BLaER1 (cell line): Measurements from ENCODE around the gene MYO9B.
"Not testable (repeated sequence)": the region's sequence is repeated elsewhere in the genome, so short reads cannot be mapped to it uniquely, and the experiment has no call there.

Source experiments
- H3K27ac ChIP-seq: shearing (Covaris generic); formaldehyde crosslinking; 2 replicates; pipeline ENCODE4 v1.8.1; 2022
- H3K27me3 ChIP-seq: shearing (Covaris generic); formaldehyde crosslinking; 2 replicates; pipeline ENCODE4 v1.8.1; 2022
- H3K36me3 ChIP-seq: shearing (Covaris generic); formaldehyde crosslinking; 2 replicates; pipeline ENCODE4 v1.8.1; 2022
- H3K4me1 ChIP-seq: shearing (Covaris generic); formaldehyde crosslinking; 2 replicates; pipeline ENCODE4 v1.8.1; 2022
- H3K4me2 ChIP-seq: shearing (Covaris generic); formaldehyde crosslinking; 2 replicates; pipeline ENCODE4 v1.8.1; 2022
- H3K4me3 ChIP-seq: shearing (Covaris generic); formaldehyde crosslinking; 2 replicates; pipeline ENCODE4 v1.8.1; 2022
- H3K9ac ChIP-seq: shearing (Covaris generic); formaldehyde crosslinking; 2 replicates; pipeline ENCODE4 v1.8.1; 2022
- H3K9me3 ChIP-seq: shearing (Covaris generic); formaldehyde crosslinking; 2 replicates; pipeline ENCODE4 v1.8.1; 2022
- H4K20me1 ChIP-seq: shearing (Covaris generic); formaldehyde crosslinking; 2 replicates; pipeline ENCODE4 v1.8.1; 2022
- Cebpa-rat ChIP-seq: shearing (Covaris generic); IDR thresholded peaks from 2 replicates; pipeline ENCODE4 v1.8.1; 2022

MYO9B gene

DNA sequence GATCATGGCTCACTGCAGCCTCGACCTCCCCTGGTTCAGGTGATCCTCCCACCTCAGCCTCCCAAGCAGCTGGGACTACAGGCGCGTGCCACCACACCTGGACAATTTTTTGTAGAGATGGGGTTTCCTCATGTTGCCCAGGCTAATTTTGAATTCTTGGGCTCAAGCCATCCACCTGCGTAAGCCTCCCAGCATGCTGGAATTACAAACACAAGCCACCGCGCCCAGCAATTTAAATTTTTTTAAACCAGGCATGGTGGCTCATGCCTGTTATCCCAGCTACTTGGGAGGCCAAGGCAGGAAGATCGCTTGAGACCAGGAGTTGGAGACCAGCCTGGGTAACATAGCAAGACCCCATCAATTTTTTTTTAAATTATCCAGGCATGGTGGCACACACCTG is 79.7 kb downstream of the MYO9B start:
- TF ChIP-seq Cebpa-rat, result no peak
- no peak overlapping the region for H3K4me3 ChIP-seq
- H3K27ac ChIP-seq, result no peak overlapping the region
- no peaks in the 10 kb centered on the region for H3K9me3 ChIP-seq
- peaks cover 14% of the 10 kb centered on the region; the same call in 1 of the 2 replicates for H3K4me1 ChIP-seq
- H3K4me2 ChIP-seq, result no peak overlapping the region
- peaks cover 98% of the 10 kb centered on the region for H3K36me3 ChIP-seq
- no peak overlapping the region for H3K9ac ChIP-seq
- H3K27me3 ChIP-seq, result no peaks in the 10 kb centered on the region
- 0 out of 2 replicates have a peak, but pooled peaks cover 12% of the 10 kb centered on the region for H4K20me1 ChIP-seq

DNA sequence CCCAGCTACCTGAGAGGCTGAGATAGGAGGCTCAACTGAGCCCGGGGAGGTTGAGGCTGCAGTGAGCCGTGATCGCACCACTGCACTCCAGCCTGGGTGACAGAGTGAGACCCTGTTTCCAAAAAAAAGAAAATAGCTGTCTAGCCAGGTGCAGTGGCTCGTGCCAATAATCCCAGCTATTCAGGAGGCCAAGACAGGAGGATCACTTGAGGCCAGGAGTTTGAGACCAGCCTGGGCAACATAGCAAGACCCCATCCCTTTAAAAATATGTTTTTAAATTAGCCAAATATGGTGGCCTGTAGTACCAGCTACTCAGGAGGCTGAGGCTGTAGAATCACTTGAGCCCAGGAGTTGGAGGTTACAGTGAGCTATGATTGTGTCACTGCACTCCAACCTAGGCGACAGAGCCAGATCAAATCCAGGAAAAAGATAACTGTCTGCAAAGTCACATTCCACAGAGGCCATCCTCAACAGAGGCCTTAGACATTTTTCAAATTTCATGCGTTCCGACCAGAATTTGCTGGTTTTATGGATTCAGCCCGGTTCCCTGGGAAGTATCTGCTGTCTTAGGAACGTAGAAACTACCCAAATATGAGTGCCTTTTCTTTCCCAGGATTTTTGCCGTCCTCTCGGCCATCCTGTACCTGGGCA is 80.8 kb downstream of the MYO9B start:
- H3K4me3 ChIP-seq, result no peak overlapping the region
- H3K27ac ChIP-seq, result no peak overlapping the region
- TF ChIP-seq Cebpa-rat, result no peak
- H3K4me1 ChIP-seq, result peaks cover 2% of the 10 kb centered on the region; the same call in 1 of the 2 replicates
- no peaks in the 10 kb centered on the region for H3K9me3 ChIP-seq
- 0 out of 2 replicates have a peak, but pooled peaks cover 9% of the 10 kb centered on the region for H4K20me1 ChIP-seq
- peaks cover 100% of the 10 kb centered on the region for H3K36me3 ChIP-seq
- no peak overlapping the region for H3K9ac ChIP-seq
- H3K27me3 ChIP-seq, result no peaks in the 10 kb centered on the region
- no peak overlapping the region for H3K4me2 ChIP-seq

DNA sequence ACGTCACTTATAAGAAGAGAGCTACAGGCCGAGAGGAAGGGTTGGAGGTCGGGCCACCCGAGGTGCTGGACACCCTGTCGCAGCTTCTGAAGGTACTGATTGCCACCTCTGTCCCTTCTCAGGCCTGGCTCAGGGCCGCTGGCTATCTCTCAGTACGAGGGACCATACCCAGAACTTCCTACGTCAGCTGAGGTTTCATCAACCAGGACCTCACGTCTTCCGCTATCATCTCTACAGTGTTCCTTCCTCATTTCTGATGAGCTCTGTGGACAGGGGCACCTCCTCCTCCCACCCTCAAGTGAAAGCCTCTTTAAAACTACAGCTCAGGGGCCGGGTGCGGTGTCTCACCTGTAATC is 81.3 kb downstream of the MYO9B start:
- H4K20me1 ChIP-seq, result 0 out of 2 replicates have a peak, but pooled peaks cover 4% of the 10 kb centered on the region
- no peak for TF ChIP-seq Cebpa-rat
- H3K4me3 ChIP-seq, result no peak overlapping the region
- no peaks in the 10 kb centered on the region for H3K27me3 ChIP-seq
- no peaks in the 10 kb centered on the region for H3K4me1 ChIP-seq
- H3K4me2 ChIP-seq, result no peak overlapping the region
- H3K9ac ChIP-seq, result no peak overlapping the region
- peaks cover 100% of the 10 kb centered on the region for H3K36me3 ChIP-seq
- H3K9me3 ChIP-seq, result no peaks in the 10 kb centered on the region
- H3K27ac ChIP-seq, result no peak overlapping the region

GRCh38 chr19:17158584-17158983 is 83.0 kb downstream of the MYO9B start:
- peaks cover 15% of the 10 kb centered on the region for H3K9me3 ChIP-seq

GRCh38 chr19:17159466-17160393 is 84.2 kb downstream of the MYO9B start:
- Histone ChIP-seq H3K4me3 (no peak overlapping the region), H3K4me2 (no peak overlapping the region), H3K36me3 (peaks cover 100% of the 10 kb centered on the region)

More at GRCh38 chr19:17158584-17158983, 83.0 kb downstream of the MYO9B start:
- H3K4me1 ChIP-seq, result no peaks in the 10 kb centered on the region
- no peak for TF ChIP-seq Cebpa-rat
- H4K20me1 ChIP-seq, result no peaks in the 10 kb centered on the region
- H3K27ac ChIP-seq, result no peak overlapping the region
- no peak overlapping the region for H3K4me2 ChIP-seq
- H3K36me3 ChIP-seq, result peaks cover 100% of the 10 kb centered on the region
- no peak overlapping the region for H3K4me3 ChIP-seq
- no peak overlapping the region for H3K9ac ChIP-seq
- no peaks in the 10 kb centered on the region for H3K27me3 ChIP-seq

GRCh38 chr19:17160908-17161307 is 85.3 kb downstream of the MYO9B start:
- Histone ChIP-seq H3K4me1 (no peaks in the 10 kb centered on the region), H4K20me1 (no peaks in the 10 kb centered on the region), H3K36me3 (peaks cover 100% of the 10 kb centered on the region), H3K9me3 (peaks cover 16% of the 10 kb centered on the region), H3K4me3 (no peak overlapping the region), H3K27me3 (no peaks in the 10 kb centered on the region), H3K4me2 (no peak overlapping the region), H3K9ac (no peak overlapping the region), H3K27ac (no peak overlapping the region)
- no peak for TF ChIP-seq Cebpa-rat

More at GRCh38 chr19:17159466-17160393, 84.2 kb downstream of the MYO9B start:
- H4K20me1 ChIP-seq, result no peaks in the 10 kb centered on the region
- H3K9ac ChIP-seq, result no peak overlapping the region
- H3K27ac ChIP-seq, result no peak overlapping the region
- no peak for TF ChIP-seq Cebpa-rat
- no peaks in the 10 kb centered on the region for H3K4me1 ChIP-seq
- peaks cover 16% of the 10 kb centered on the region for H3K9me3 ChIP-seq
- H3K27me3 ChIP-seq, result no peaks in the 10 kb centered on the region

GRCh38 chr19:17162131-17162530 is 86.6 kb downstream of the MYO9B start:
- not testable (repeated sequence) for H3K9ac ChIP-seq, H3K4me2 ChIP-seq, H4K20me1 ChIP-seq, H3K27me3 ChIP-seq, H3K4me3 ChIP-seq, H3K4me1 ChIP-seq, H3K27ac ChIP-seq
- H3K9me3 ChIP-seq, result peaks cover 16% of the 10 kb centered on the region
- peaks cover 100% of the 10 kb centered on the region for H3K36me3 ChIP-seq

GRCh38 chr19:17162580-17162979 is 87.0 kb downstream of the MYO9B start:
- Histone ChIP-seq H4K20me1 (no peaks in the 10 kb centered on the region), H3K9ac (no peak overlapping the region), H3K27me3 (no peaks in the 10 kb centered on the region), H3K27ac (no peak overlapping the region), H3K4me2 (no peak overlapping the region), H3K9me3 (peaks cover 16% of the 10 kb centered on the region), H3K36me3 (peaks cover 100% of the 10 kb centered on the region), H3K4me1 (no peaks in the 10 kb centered on the region), H3K4me3 (no peak overlapping the region)
- TF ChIP-seq Cebpa-rat, result no peak

- Histone ChIP-seq H3K9ac (no peak overlapping the region), H3K27ac (no peak overlapping the region), H3K27me3 (no peaks in the 10 kb centered on the region), H3K9me3 (peaks cover 16% of the 10 kb centered on the region), H3K4me1 (no peaks in the 10 kb centered on the region), H3K4me3 (no peak overlapping the region), H3K4me2 (no peak overlapping the region), H3K36me3 (peaks cover 100% of the 10 kb centered on the region), H4K20me1 (no peaks in the 10 kb centered on the region)
- no peak for TF ChIP-seq Cebpa-rat
Measured at GRCh38 chr19:17163652-17164051, 88.1 kb downstream of the MYO9B start.

DNA sequence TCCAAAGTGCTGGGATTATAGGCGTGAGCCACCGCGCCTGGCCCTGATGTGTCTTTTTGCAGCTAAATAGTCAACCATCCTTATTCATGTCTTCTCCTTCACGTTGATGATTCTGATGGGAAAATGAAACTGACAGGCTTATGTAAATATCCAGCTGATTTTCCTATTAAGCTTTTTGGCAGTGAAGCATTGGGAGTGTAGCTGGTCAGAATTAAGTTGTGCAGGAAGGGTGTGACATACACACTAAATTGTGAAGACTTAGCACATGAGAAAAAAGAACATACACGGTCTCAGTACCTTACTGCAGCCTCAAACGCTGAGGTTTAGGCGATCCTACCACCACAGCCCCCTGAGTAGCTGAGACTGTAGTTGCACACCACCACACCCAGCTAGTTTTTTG is 89.1 kb downstream of the MYO9B start:
- H3K36me3 ChIP-seq, result peaks cover 100% of the 10 kb centered on the region
- no peak overlapping the region for H3K4me3 ChIP-seq
- no peaks in the 10 kb centered on the region for H3K27me3 ChIP-seq
- H3K4me2 ChIP-seq, result no peak overlapping the region
- H3K9ac ChIP-seq, result no peak overlapping the region
- peaks cover 16% of the 10 kb centered on the region for H3K9me3 ChIP-seq
- TF ChIP-seq Cebpa-rat, result no peak
- H3K4me1 ChIP-seq, result no peaks in the 10 kb centered on the region
- H3K27ac ChIP-seq, result no peak overlapping the region
- no peaks in the 10 kb centered on the region for H4K20me1 ChIP-seq
